K562 (cell line): ENCODE results near the gene ZNF460. TPM values are rescaled to one million over a fixed set of nuclear protein-coding genes. Genes with fewer than 3 reads are reported as not detected.

Source experiments
- ARID1B ChIP-seq: fragments of 450-650 bp; IDR thresholded peaks from 2 replicates; pipeline ENCODE4 v1.6.1; 2016; ENCODE audit warnings: antibody characterized with exemption, mild to moderate bottlenecking, inconsistent platforms
- ELK3 ChIP-seq: fragments of 450-650 bp; formaldehyde crosslinking; IDR thresholded peaks from 2 replicates; pipeline ENCODE4 v1.4.0; 2020; ENCODE audit warnings: mild to moderate bottlenecking
- FOXM1 ChIP-seq, 2 experiments: fragments of 450-650 bp in 1 of 2; sonication (generic) in 1 of 2; formaldehyde crosslinking in 1 of 2; IDR thresholded peaks; 2 replicates each; pipeline versions ENCODE4 v1.6.1 to v1.9.0; 2017 to 2022; ENCODE audit warnings: low read depth in 2 of 2, mild to moderate bottlenecking in 2 of 2, missing genetic modification reagents in 1 of 2, moderate library complexity in 1 of 2
- GTF2B ChIP-seq: IDR thresholded peaks from 2 replicates; pipeline ENCODE4 v1.6.1; 2011; ENCODE audit not compliant: insufficient read length; ENCODE audit errors: extremely low read depth
- HMGXB4 ChIP-seq: sonication (generic); formaldehyde crosslinking; IDR thresholded peaks from 2 replicates; pipeline ENCODE4 v1.8.1; 2023; ENCODE audit warnings: mild to moderate bottlenecking, missing genetic modification reagents
- KAT8 ChIP-seq: fragments of 450-650 bp; IDR thresholded peaks from 2 replicates; pipeline ENCODE4 v1.6.1; 2016; ENCODE audit warnings: low read depth, mild to moderate bottlenecking
- MECOM ChIP-seq: fragments of 250-450 bp; sonication (Bioruptor Pico); IDR thresholded peaks from 2 replicates; pipeline ENCODE4 v1.8.0; 2022; ENCODE audit warnings: inconsistent platforms
- NKRF ChIP-seq: fragments of 450-650 bp; IDR thresholded peaks from 2 replicates; pipeline ENCODE4 v1.6.1; 2016; ENCODE audit warnings: borderline replicate concordance
- NR1H2 ChIP-seq: sonication (generic); formaldehyde crosslinking; IDR thresholded peaks from 2 replicates; pipeline ENCODE4 v1.4.0; 2020; ENCODE audit warnings: mild to moderate bottlenecking, missing genetic modification reagents
- RAD51 ChIP-seq: fragments of 450-650 bp; IDR thresholded peaks from 2 replicates; pipeline ENCODE4 v1.7.1; 2016; ENCODE audit warnings: low read depth, mild to moderate bottlenecking, borderline replicate concordance
- RBM17 ChIP-seq: fragments of 200-400 bp; formaldehyde crosslinking; IDR thresholded peaks from 2 replicates; pipeline ENCODE4 v1.6.1; 2017; ENCODE audit warnings: low read depth, mild to moderate bottlenecking, low read length, borderline replicate concordance
- RHOXF2B ChIP-seq: fragments of 250-450 bp; sonication (Bioruptor Pico); conservative IDR thresholded peaks from 2 replicates; pipeline ENCODE4 v1.5.1; 2021
- TCF3 ChIP-seq: sonication (generic); formaldehyde crosslinking; IDR thresholded peaks from 2 replicates; pipeline ENCODE4 v1.4.0; 2020; ENCODE audit warnings: mild to moderate bottlenecking, missing genetic modification reagents
- YBX1 ChIP-seq: fragments of 450-650 bp; IDR thresholded peaks from 2 replicates; pipeline ENCODE4 v1.7.1; 2016; ENCODE audit warnings: mild to moderate bottlenecking
- ZNF408 ChIP-seq: fragments of 250-450 bp; sonication (Bioruptor Pico); IDR thresholded peaks from 2 replicates; pipeline ENCODE4 v1.4.0; 2020; ENCODE audit warnings: low read depth, mild to moderate bottlenecking, moderate library complexity
- ZNF41 ChIP-seq: fragments of 250-450 bp; sonication (Bioruptor Pico); conservative IDR thresholded peaks from 2 replicates; pipeline ENCODE4 v1.4.0; 2020; ENCODE audit warnings: mild to moderate bottlenecking
- ZNF583 ChIP-seq: fragments of 250-450 bp; sonication (Bioruptor Pico); IDR thresholded peaks from 2 replicates; pipeline ENCODE4 v1.4.0; 2020
- ZNF655 ChIP-seq: fragments of 250-450 bp; sonication (Bioruptor Pico); IDR thresholded peaks from 2 replicates; pipeline ENCODE4 v1.5.0; 2021
- polyA plus RNA-seq, 8 experiments: library from polyadenylated mRNA; depleted of rRNA in 4 of 8; stranded (reverse) in 5 of 8; unstranded in 3 of 8; fragments of >200 nt; fragmentation: Nextera tagmentation in 2 of 8; fragmentation: Illumina TruSeq in 1 of 8; extraction: Ambion mirVana in 2 of 8; extraction: Trizol in 1 of 8; gene quantifications; 2 replicates each; pipeline versions ENCODE4 v1.2.1 to v1.2.3, GENCODE V29; 2011 to 2014; ENCODE audit warnings: inconsistent platforms in 1 of 8, missing spikeins in 1 of 8
- total RNA-seq, 7 experiments: library from RNA; depleted of rRNA in 6 of 7; stranded (reverse); fragments of >200 nt in 6 of 7; fragmentation: Illumina TruSeq in 2 of 7; extraction: Trizol in 2 of 7; gene quantifications; 2 replicates each; pipeline versions ENCODE4 v1.2.1 to v1.2.3, GENCODE V29; 2011 to 2021; ENCODE audit warnings: low replicate concordance in 1 of 7

ZNF460 gene
- total and polyA plus RNA-seq, 9 of the 15 experiments (the other 6 are each of a cell fraction or from before 2014, with no cell fraction given) = 0.45 to 36.2 (median 16.6) TPM

GRCh38 chr19:57320180-57321084 lies 40.1 kb downstream of the ZNF460 start, which contains the start of gene ZNF543 (continued):
- TF ChIP-seq ELK3 (CRISPR knock-in tag) (no peak), FOXM1 (IDR thresholded peaks at IDR 0.05; ENCODE audit: low read depth) (no peak), FOXM1 (CRISPR knock-in tag; IDR thresholded peaks at IDR 0.05; ENCODE audit: low read depth) (no peak), NKRF (no peak; the same call in 1 of the 2 replicates), ZNF583 (CRISPR knock-in tag) (no peak), GTF2B (no peak), RBM17 (no peak), RHOXF2B (CRISPR knock-in tag) (no peak), TCF3 (CRISPR knock-in tag) (no peak), ARID1B (no peak), ZNF655 (CRISPR knock-in tag) (no peak), RAD51 (no peak), MECOM (no peak), YBX1 (no peak), ZNF41 (CRISPR knock-in tag) (no peak), ZNF408 (CRISPR knock-in tag) (no peak), NR1H2 (no peak), KAT8 (no peak), HMGXB4 (no peak)
